Liver (tissue), 9 donors: Measurements from ENCODE around the gene MLF2. TPM values are rescaled to one million over a fixed set of nuclear protein-coding genes. Genes with fewer than 3 reads are reported as not detected.

Experiments used
- DNase-seq: peaks from one replicate; pipeline ENCODE4 v3.0.0-alpha.2; 2017; ENCODE audit warnings: low spot score
- H3K27ac ChIP-seq, 2 donors: one replicate each; pipeline ENCODE4 v1.7.0; 2013; ENCODE audit warnings: inconsistent platforms in 2 of 2, low read length in 2 of 2, control low read depth in 1 of 2, low read depth in 1 of 2, mild to moderate bottlenecking in 1 of 2
- H3K27me3 ChIP-seq, 4 donors: one replicate each; pipeline versions ENCODE4 v1.6.1 to v1.7.0; 2013; ENCODE audit warnings: low read length in 3 of 4, inconsistent platforms in 1 of 4, mild to moderate bottlenecking in 1 of 4, moderate library complexity in 1 of 4; ENCODE audit not compliant: control insufficient read depth in 4 of 4, insufficient read depth in 4 of 4
- H3K36me3 ChIP-seq, 4 donors: one replicate each; pipeline versions ENCODE4 v1.6.1 to v1.7.0; 2013; ENCODE audit warnings: low read length in 3 of 4, mild to moderate bottlenecking in 3 of 4, low read depth in 1 of 4, moderate library complexity in 1 of 4; ENCODE audit not compliant: control insufficient read depth in 4 of 4, insufficient read depth in 3 of 4
- H3K4me1 ChIP-seq, 4 donors: one replicate each; pipeline versions ENCODE4 v1.6.1 to v1.7.0; 2013; ENCODE audit warnings: low read length in 3 of 4, mild to moderate bottlenecking in 3 of 4, moderate library complexity in 1 of 4; ENCODE audit not compliant: control insufficient read depth in 4 of 4, insufficient read depth in 4 of 4
- H3K4me3 ChIP-seq, 3 donors: one replicate each; pipeline versions ENCODE4 v1.6.1 to v1.7.0; 2013; ENCODE audit warnings: low read length in 3 of 3, control low read depth in 1 of 3, low read depth in 1 of 3, mild to moderate bottlenecking in 1 of 3
- H3K9ac ChIP-seq, 2 donors: one replicate each; pipeline ENCODE4 v1.7.0; 2013; ENCODE audit warnings: low read length in 2 of 2, mild to moderate bottlenecking in 2 of 2, moderate library complexity in 2 of 2, control low read depth in 1 of 2, low read depth in 1 of 2
- H3K9me3 ChIP-seq, 4 donors: one replicate each; pipeline versions ENCODE4 v1.6.1 to v1.7.0; 2013; ENCODE audit warnings: low read length in 3 of 4; ENCODE audit not compliant: control insufficient read depth in 4 of 4
- ATF3 ChIP-seq: IDR thresholded peaks from 2 replicates; pipeline ENCODE4 v1.6.1; 2016; ENCODE audit warnings: antibody characterized with exemption
- EGR1 ChIP-seq, 2 donors: IDR thresholded peaks; 2 replicates each; pipeline ENCODE4 v1.6.1; 2016 to 2018; ENCODE audit warnings: antibody characterized with exemption in 2 of 2, low read depth in 2 of 2
- FOXA2 ChIP-seq: IDR thresholded peaks from 2 replicates; pipeline ENCODE4 v1.6.1; 2016; ENCODE audit warnings: antibody characterized with exemption
- HNF4A ChIP-seq, 2 donors: conservative IDR thresholded peaks; 2 replicates each; pipeline ENCODE4 v1.6.1; 2016; ENCODE audit warnings: antibody characterized with exemption in 2 of 2, mild to moderate bottlenecking in 2 of 2
- JUND ChIP-seq, 2 donors: IDR thresholded peaks; 2 replicates each; pipeline ENCODE4 v1.6.1; 2016; ENCODE audit warnings: antibody characterized with exemption in 2 of 2
- MAX ChIP-seq: IDR thresholded peaks from 2 replicates; pipeline ENCODE4 v1.6.1; 2016; ENCODE audit warnings: antibody characterized with exemption
- NR2F2 ChIP-seq: IDR thresholded peaks from 2 replicates; pipeline ENCODE4 v1.6.1; 2016; ENCODE audit warnings: antibody characterized with exemption
- RAD21 ChIP-seq, 2 donors: IDR thresholded peaks; 2 replicates each; pipeline ENCODE4 v1.6.1; 2016; ENCODE audit warnings: antibody characterized with exemption in 2 of 2, mild to moderate bottlenecking in 2 of 2
- REST ChIP-seq: IDR thresholded peaks from 2 replicates; pipeline ENCODE4 v1.6.1; 2016; ENCODE audit warnings: antibody characterized with exemption, mild to moderate bottlenecking
- RXRA ChIP-seq, 2 donors: IDR thresholded peaks; 2 replicates each; pipeline ENCODE4 v1.6.1; 2017 to 2018; ENCODE audit warnings: antibody characterized with exemption in 2 of 2, mild to moderate bottlenecking in 1 of 2
- SP1 ChIP-seq: IDR thresholded peaks from 2 replicates; pipeline ENCODE4 v1.6.1; 2018; ENCODE audit warnings: antibody characterized with exemption, mild to moderate bottlenecking
- TAF1 ChIP-seq: conservative IDR thresholded peaks from 2 replicates; pipeline ENCODE4 v1.6.1; 2016; ENCODE audit warnings: antibody characterized with exemption, mild to moderate bottlenecking
- WGBS: extraction: QIAGEN DNeasy Blood & Tissue Kit; methylation state at CpG from one replicate; pipeline ENCODE4 v1.1.7; 2013; 5-methylcytosine and 5-hydroxymethylcytosine counted together
- polyA plus RNA-seq, 2 donors: library from polyadenylated mRNA; stranded (reverse) in 1 of 2; unstranded in 1 of 2; fragments of 200-250 nt in 1 of 2; fragments of >200 nt in 1 of 2; fragmentation: Nextera tagmentation in 1 of 2; extraction: Ambion mirVana in 1 of 2; gene quantifications; one replicate each; pipeline versions ENCODE4 v1.2.1 to v1.2.3, GENCODE V29; 2013 to 2015
- total RNA-seq, 2 donors: library from RNA; depleted of rRNA; stranded (reverse); fragments of >200 nt; gene quantifications; one replicate each; pipeline ENCODE4 v1.2.3, GENCODE V29; 2014
- donor health status: healthy.
- donor health status: healthy.
- donor health status: healthy.
- donor health status: healthy.
- donor health status: healthy.

MLF2 gene
- total and polyA plus RNA-seq, 4 donors, result 59.6 to 235 (median 163) TPM

GRCh38 chr12:6768990-6769389 is 16.0 kb upstream of the MLF2 start:
- Histone ChIP-seq H3K4me1 (peaks cover 14 to 69% (median 41%) of the 10 kb centered on the region in 4 donors), H3K27me3 (no peaks in the 10 kb centered on the region), H3K27ac (peak overlapping the region; percentile 88 to 93), H3K9me3 (no peaks in the 10 kb centered on the region), H3K4me3 (peak overlapping the region in 2 of 3 donors; percentile 84 to 86), H3K36me3 (peaks cover 0 to 6% (median 4%) of the 10 kb centered on the region in 4 donors), H3K9ac (peak overlapping the region in 1 of 2 donors; percentile 40)
- DNase-seq, result no peak
- TF ChIP-seq EGR1 (IDR thresholded peaks at IDR 0.05; ENCODE audit: low read depth in 2 of 2), result no peak
- TF ChIP-seq SP1, result no peak
- TF ChIP-seq RXRA (IDR thresholded peaks at IDR 0.05), result no peak
- TF ChIP-seq MAX, result no peak
- TF ChIP-seq NR2F2, result no peak
- no peak for TF ChIP-seq HNF4A (conservative IDR thresholded peaks at IDR 0.05)
- 43% methylated on average over 6 of the region's 6 CpGs for WGBS

GRCh38 chr12:6768437-6768914 is 15.5 kb upstream of the MLF2 start:
- Histone ChIP-seq H3K27me3 (no peaks in the 10 kb centered on the region), H3K9ac (peak overlapping the region in 1 of 2 donors; percentile 40), H3K4me1 (peaks cover 14 to 69% (median 44%) of the 10 kb centered on the region in 4 donors), H3K36me3 (peaks cover 0 to 6% (median 4%) of the 10 kb centered on the region in 4 donors), H3K4me3 (peak overlapping the region; percentile 84 to 97 (median 86)), H3K27ac (peak overlapping the region; percentile 88 to 93), H3K9me3 (no peaks in the 10 kb centered on the region)
- WGBS, result 30% methylated on average over 6 of the region's 6 CpGs
- TF ChIP-seq TAF1, result no peak
- no peak for TF ChIP-seq SP1
- TF ChIP-seq MAX, result no peak
- no peak for TF ChIP-seq REST
- no peak for TF ChIP-seq HNF4A (conservative IDR thresholded peaks at IDR 0.05)
- TF ChIP-seq RAD21 (IDR thresholded peaks at IDR 0.05), result no peak
- no peak for TF ChIP-seq FOXA2
- TF ChIP-seq JUND (IDR thresholded peaks at IDR 0.05), result no peak
- TF ChIP-seq NR2F2, result no peak
- no peak for TF ChIP-seq RXRA (IDR thresholded peaks at IDR 0.05)
- TF ChIP-seq ATF3, result no peak
- no peak for DNase-seq
